GM18951 (cell line): Measurements from ENCODE around the gene PQBP1.
A peak's percentile ranks its signal among the peaks of the same experiment; 100 is the strongest.
"Not testable (repeated sequence)": the region's sequence is repeated elsewhere in the genome, so short reads cannot be mapped to it uniquely, and the experiment has no call there.

Experiments used
- POLR2A ChIP-seq: IDR thresholded peaks from 4 replicates; pipeline ENCODE4 v1.6.1; 2011; ENCODE audit warnings: mild to moderate bottlenecking; ENCODE audit not compliant: insufficient read length, insufficient read depth; ENCODE audit errors: extremely low read depth
- in situ Hi-C: fragments of 300-500 bp; cut with MboI; formaldehyde crosslinking; loops from one replicate; pipeline ENCODE4 v1.12.0; 2022; ENCODE audit warnings: low sequenced_read_pairs, mixed read lengths, inconsistent platforms; ENCODE audit not compliant: unreplicated experiment

PQBP1 gene, protein sequence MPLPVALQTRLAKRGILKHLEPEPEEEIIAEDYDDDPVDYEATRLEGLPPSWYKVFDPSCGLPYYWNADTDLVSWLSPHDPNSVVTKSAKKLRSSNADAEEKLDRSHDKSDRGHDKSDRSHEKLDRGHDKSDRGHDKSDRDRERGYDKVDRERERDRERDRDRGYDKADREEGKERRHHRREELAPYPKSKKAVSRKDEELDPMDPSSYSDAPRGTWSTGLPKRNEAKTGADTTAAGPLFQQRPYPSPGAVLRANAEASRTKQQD

GRCh38 chrX:48897625-48898306 is at the start of gene PQBP1, which contains the start of gene TIMM17B:
PQBP1 (plus strand) TSS chrX:48897930; CDS start chrX:48898510, 580 bp downstream.
TIMM17B (minus strand) TSS chrX:48897768; CDS start chrX:48897749, 19 bp downstream.
- in situ Hi-C loops, result no loop called here
- TF ChIP-seq POLR2A, result peak; percentile 80

DNA sequence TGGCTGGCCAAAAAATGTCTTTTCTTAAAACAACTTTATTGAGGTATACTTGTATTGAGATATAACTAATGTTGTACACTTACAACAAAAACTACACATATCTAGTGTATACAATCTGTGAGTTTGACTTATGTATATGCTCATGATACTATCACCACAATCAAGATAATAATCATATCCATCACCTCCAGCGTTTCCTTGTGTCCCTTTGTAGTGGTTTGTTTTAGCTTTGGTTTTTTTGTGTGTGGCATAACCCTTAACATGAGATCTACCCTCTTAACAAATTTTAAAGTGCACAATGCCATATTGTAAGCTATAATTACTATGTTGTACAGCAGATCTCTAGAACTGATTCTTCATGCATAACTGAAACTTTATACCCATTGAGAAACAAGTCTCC is 48.9 kb upstream of the PQBP1 start:
- no peak for TF ChIP-seq POLR2A
- in situ Hi-C loops, result no loop called here

DNA sequence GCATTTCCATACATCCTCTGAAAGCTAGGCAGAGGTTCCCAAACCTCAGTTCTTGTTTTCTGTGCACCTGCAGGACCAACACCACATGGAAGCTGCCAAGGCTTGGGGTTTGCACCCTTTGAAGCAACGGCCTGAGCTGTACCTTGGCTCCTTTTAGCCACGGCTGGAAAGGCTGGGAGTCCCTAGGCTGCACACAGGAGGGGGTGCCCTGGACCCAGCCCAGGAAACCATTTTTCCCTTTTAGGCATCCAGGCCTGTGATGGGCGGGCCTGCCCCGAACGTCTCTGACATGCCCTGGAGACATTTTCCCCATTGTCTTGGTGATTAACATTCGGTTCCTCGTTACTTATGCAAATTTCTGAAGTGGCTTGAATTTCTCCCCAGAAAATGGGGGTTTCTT is 44.9 kb upstream of the PQBP1 start:
- TF ChIP-seq POLR2A, result no peak
- in situ Hi-C loops, result no loop called here

GRCh38 chrX:48853494-48853893 is 44.2 kb upstream of the PQBP1 start:
- in situ Hi-C loops, result not testable (repeated sequence)

- in situ Hi-C loops, result not testable (repeated sequence)
Measured at GRCh38 chrX:48854121-48854804, 43.5 kb upstream of the PQBP1 start.

- in situ Hi-C loops, result no loop called here
- TF ChIP-seq POLR2A, result no peak
Measured at GRCh38 chrX:48854898-48855297, 42.8 kb upstream of the PQBP1 start.

DNA sequence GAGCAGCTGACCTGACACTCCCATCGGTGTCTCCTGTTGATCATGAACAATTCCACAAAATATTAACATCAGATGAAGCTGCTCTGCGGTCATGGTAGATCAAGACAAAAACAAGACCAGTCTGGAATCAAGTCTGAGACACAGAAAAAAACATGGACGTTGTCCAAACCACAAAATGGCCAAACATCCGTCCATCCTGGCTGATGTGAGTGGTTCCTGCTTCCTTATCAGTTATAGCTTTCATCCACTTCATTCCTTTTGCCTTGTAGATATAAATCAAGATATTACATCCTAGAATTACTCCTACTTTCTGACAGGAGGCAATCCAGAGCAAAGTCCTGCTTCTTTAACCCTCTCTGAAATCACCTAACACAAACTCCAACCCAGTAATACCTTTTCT is 33.5 kb upstream of the PQBP1 start:
- no peak for TF ChIP-seq POLR2A
- in situ Hi-C loops, result no loop called here

- in situ Hi-C loops, result not testable (repeated sequence)
Measured at GRCh38 chrX:48872017-48872416, 25.7 kb upstream of the PQBP1 start.

- in situ Hi-C loops, result not testable (repeated sequence)
Measured at GRCh38 chrX:48876944-48877343, 20.8 kb upstream of the PQBP1 start.

DNA sequence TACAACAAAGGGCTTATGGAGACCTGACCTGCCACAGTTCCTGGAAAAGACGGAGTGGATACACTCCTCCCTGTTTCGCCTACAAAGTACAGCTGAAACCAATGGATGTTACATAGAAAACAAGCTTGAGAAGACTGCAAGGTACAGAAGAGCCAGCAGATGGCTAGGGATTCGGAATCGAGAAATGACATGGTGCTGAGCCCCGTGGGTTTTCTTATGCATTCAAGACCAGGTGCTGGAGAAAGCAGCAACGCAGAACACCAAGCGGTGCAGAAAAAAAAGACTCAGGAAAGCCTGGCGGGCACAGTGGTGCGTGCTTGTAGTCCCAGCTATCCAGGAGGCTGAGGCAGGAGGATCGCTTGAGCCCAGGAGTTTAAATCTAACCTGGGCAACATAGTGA is 14.0 kb upstream of the PQBP1 start:
- TF ChIP-seq POLR2A, result no peak
- in situ Hi-C loops, result no loop called here

- in situ Hi-C loops, result not testable (repeated sequence)
Measured at GRCh38 chrX:48886586-48886985, 11.1 kb upstream of the PQBP1 start.

- in situ Hi-C loops, result no loop called here
- TF ChIP-seq POLR2A, result no peak
Measured at GRCh38 chrX:48890296-48890925, 7.3 kb upstream of the PQBP1 start.

- no peak for TF ChIP-seq POLR2A
- in situ Hi-C loops, result no loop called here
Measured at GRCh38 chrX:48890934-48891401, 6.8 kb upstream of the PQBP1 start.

GRCh38 chrX:48891402-48892288 is 6.1 kb upstream of the PQBP1 start:
- peak; percentile 36 for TF ChIP-seq POLR2A
- in situ Hi-C loops, result no loop called here
